Measurements from ENCODE around the gene BRD4. TPM values are rescaled to one million over a fixed set of nuclear protein-coding genes. Genes with fewer than 3 reads are reported as not detected.

The BRD4 gene
- total RNA-seq, 4 donors from 2014 or later, result 5.6 to 156 (median 16.6) TPM

- Histone ChIP-seq H3K9me3 (no peaks in the 10 kb centered on the region), H3K4me3 (peak overlapping the region in 1 of 2 donors; percentile 13), H3K27ac (peak overlapping the region; percentile 59 to 75), H3K4me1 (peaks cover 31 to 34% of the 10 kb centered on the region in 2 donors), H3K36me3 (no peaks in the 10 kb centered on the region), H3K27me3 (no peaks in the 10 kb centered on the region)
- intact Hi-C loops (cut with DNase I; ENCODE audit: low total_unique reads), result no loop called here
- DNase-seq, result peak; percentile 74 to 81
- TF ChIP-seq POLR2A (IDR thresholded peaks at IDR 0.05) (no peak), CTCF (IDR thresholded peaks at IDR 0.05) (peak in 2 of 4 experiments; percentile 12 to 32)
Measured at GRCh38 chr19:15280915-15281683, 51.2 kb downstream of the BRD4 start.

- Histone ChIP-seq H3K4me1 (peaks cover 32 to 37% of the 10 kb centered on the region in 2 donors), H3K36me3 (no peaks in the 10 kb centered on the region), H3K4me3 (no peak overlapping the region), H3K27ac (peak overlapping the region; percentile 59 to 75), H3K9me3 (no peaks in the 10 kb centered on the region), H3K27me3 (no peaks in the 10 kb centered on the region)
- TF ChIP-seq CTCF (IDR thresholded peaks at IDR 0.05) (no peak), POLR2A (IDR thresholded peaks at IDR 0.05) (no peak)
- intact Hi-C loops (cut with DNase I; ENCODE audit: low total_unique reads), result no loop called here
- DNase-seq, result no peak
Measured at GRCh38 chr19:15280048-15280725, 52.2 kb downstream of the BRD4 start.

GRCh38 chr19:15279326-15279904 is 52.9 kb downstream of the BRD4 start:
- no peak for DNase-seq
- intact Hi-C loops (cut with DNase I; ENCODE audit: low total_unique reads), result no loop called here
- H3K9me3 ChIP-seq, result no peaks in the 10 kb centered on the region
- peaks cover 24 to 43% of the 10 kb centered on the region in 2 donors for H3K4me1 ChIP-seq
- no peaks in the 10 kb centered on the region for H3K36me3 ChIP-seq
- H3K27ac ChIP-seq, result peak overlapping the region; percentile 34 to 75
- no peaks in the 10 kb centered on the region for H3K27me3 ChIP-seq
- no peak for TF ChIP-seq CTCF (IDR thresholded peaks at IDR 0.05)
- TF ChIP-seq POLR2A (IDR thresholded peaks at IDR 0.05), result no peak
- H3K4me3 ChIP-seq, result no peak overlapping the region

GRCh38 chr19:15276620-15277215 is 55.6 kb downstream of the BRD4 start:
- Histone ChIP-seq H3K27ac (no peak overlapping the region), H3K27me3 (no peaks in the 10 kb centered on the region), H3K4me3 (no peak overlapping the region), H3K36me3 (no peaks in the 10 kb centered on the region), H3K4me1 (peaks cover 32 to 40% of the 10 kb centered on the region in 2 donors), H3K9me3 (no peaks in the 10 kb centered on the region)
- intact Hi-C loops (cut with DNase I; ENCODE audit: low total_unique reads), result no loop called here
- TF ChIP-seq CTCF (IDR thresholded peaks at IDR 0.05) (no peak), POLR2A (IDR thresholded peaks at IDR 0.05) (no peak)
- DNase-seq, result no peak
